HepG2 (cell line): ENCODE results near the gene MEX3D. TPM values are rescaled to one million over a fixed set of nuclear protein-coding genes. Genes with fewer than 3 reads are reported as not detected.

Source experiments
- CSRNP1 ChIP-seq: sonication (generic); formaldehyde crosslinking; IDR thresholded peaks from 2 replicates; pipeline ENCODE4 v1.8.1; 2023; ENCODE audit warnings: mild to moderate bottlenecking, missing genetic modification reagents
- DMAP1 ChIP-seq: IDR thresholded peaks from 2 replicates; pipeline ENCODE4 v1.6.1; 2016
- MEIS1 ChIP-seq: sonication (generic); formaldehyde crosslinking; IDR thresholded peaks from 2 replicates; pipeline ENCODE4 v1.9.0; 2021; ENCODE audit warnings: mild to moderate bottlenecking, missing genetic modification reagents, moderate library complexity, borderline replicate concordance
- POLR2A ChIP-seq, 2 experiments: IDR thresholded peaks; 2 replicates each; pipeline ENCODE4 v1.6.1; 2011; ENCODE audit warnings: low read depth in 2 of 2, low read length in 2 of 2, mild to moderate bottlenecking in 1 of 2, moderate library complexity in 1 of 2; ENCODE audit not compliant: insufficient read depth in 1 of 2
- TRAFD1 ChIP-seq: sonication (generic); formaldehyde crosslinking; IDR thresholded peaks from 2 replicates; pipeline ENCODE4 v1.5.1; 2020; ENCODE audit warnings: missing genetic modification reagents, mild to moderate bottlenecking, borderline replicate concordance
- ZFP90 ChIP-seq: sonication (generic); formaldehyde crosslinking; IDR thresholded peaks from 2 replicates; pipeline ENCODE4 v1.8.0; 2022; ENCODE audit warnings: missing genetic modification reagents, mild to moderate bottlenecking, inconsistent platforms, borderline replicate concordance
- ZFP91 ChIP-seq: sonication (generic); formaldehyde crosslinking; IDR thresholded peaks from 2 replicates; pipeline ENCODE4 v1.9.0; 2022; ENCODE audit warnings: missing genetic modification reagents, mild to moderate bottlenecking, borderline replicate concordance
- ZMYM2 ChIP-seq: sonication (generic); formaldehyde crosslinking; IDR thresholded peaks from 2 replicates; pipeline ENCODE4 v1.8.0; 2022; ENCODE audit warnings: mild to moderate bottlenecking, missing genetic modification reagents
- ZNF142 ChIP-seq: sonication (generic); formaldehyde crosslinking; IDR thresholded peaks from 2 replicates; pipeline ENCODE4 v1.4.0; 2020; ENCODE audit warnings: missing genetic modification reagents
- ZNF224 ChIP-seq: sonication (generic); formaldehyde crosslinking; IDR thresholded peaks from 2 replicates; pipeline ENCODE4 v1.5.0; 2020; ENCODE audit warnings: mild to moderate bottlenecking, missing genetic modification reagents
- ZNF382 ChIP-seq: sonication (generic); formaldehyde crosslinking; IDR thresholded peaks from 2 replicates; pipeline ENCODE4 v1.5.0; 2020; ENCODE audit warnings: missing genetic modification reagents, mild to moderate bottlenecking, borderline replicate concordance
- ZNF556 ChIP-seq: sonication (generic); formaldehyde crosslinking; IDR thresholded peaks from 2 replicates; pipeline ENCODE4 v1.4.0; 2020; ENCODE audit warnings: mild to moderate bottlenecking, missing genetic modification reagents, borderline replicate concordance
- ZNF580 ChIP-seq: IDR thresholded peaks from 2 replicates; pipeline ENCODE4 v1.6.1; 2016; ENCODE audit warnings: low read depth, borderline replicate concordance
- ZNF605 ChIP-seq: sonication (generic); formaldehyde crosslinking; IDR thresholded peaks from 2 replicates; pipeline ENCODE4 v1.8.0; 2022; ENCODE audit warnings: mild to moderate bottlenecking, missing genetic modification reagents
- polyA plus RNA-seq, 8 experiments: library from polyadenylated mRNA; depleted of rRNA in 3 of 8; stranded (reverse) in 7 of 8; unstranded in 1 of 8; fragments of >200 nt; fragmentation: Illumina TruSeq in 4 of 8; extraction: Trizol in 4 of 8; gene quantifications; 2 replicates each; pipeline versions ENCODE4 v1.2.1 to v1.2.3, GENCODE V29; 2011 to 2016; ENCODE audit warnings: low read depth in 4 of 8, missing spikeins in 1 of 8, mixed read lengths in 1 of 8; ENCODE audit not compliant: insufficient read depth in 1 of 8
- total RNA-seq, 5 experiments: library from RNA; depleted of rRNA; stranded (reverse); fragments of >200 nt; fragmentation: Illumina TruSeq; extraction: Trizol; gene quantifications; 2 replicates each; pipeline ENCODE4 v1.2.3, GENCODE V29; 2016; ENCODE audit warnings: low read depth in 1 of 5

Gene MEX3D
- total and polyA plus RNA-seq, 2 of the 13 experiments (the other 11 are each of a cell fraction or from before 2014, with no cell fraction given) = 3.6 to 17.1 TPM

- TF ChIP-seq MEIS1 (CRISPR knock-in tag) = no peak
- peak; percentile 11; the same call in 1 of the 2 replicates for TF ChIP-seq ZNF580 (CRISPR knock-in tag)
- no peak for TF ChIP-seq ZNF142 (CRISPR knock-in tag)
- no peak for TF ChIP-seq ZNF224
- TF ChIP-seq CSRNP1 (CRISPR knock-in tag) = 0 out of 2 replicates have a peak, but pooled peaks have one; percentile 14
- TF ChIP-seq ZNF605 = 0 out of 2 replicates have a peak, but pooled peaks have one; percentile 14
- no peak for TF ChIP-seq ZNF382 (CRISPR knock-in tag)
- peak; percentile 50; the same call in 1 of the 2 replicates for TF ChIP-seq TRAFD1 (CRISPR knock-in tag)
- TF ChIP-seq ZFP90 (CRISPR knock-in tag) = peak; percentile 9; the same call in 1 of the 2 replicates
- no peak for TF ChIP-seq ZNF556 (CRISPR knock-in tag)
- peak; percentile 19; the same call in 1 of the 2 replicates for TF ChIP-seq ZFP91 (CRISPR knock-in tag)
- 0 out of 2 replicates have a peak, but pooled peaks have one; percentile 1 for TF ChIP-seq DMAP1
- TF ChIP-seq ZMYM2 (CRISPR knock-in tag) = 0 out of 2 replicates have a peak, but pooled peaks have one; percentile 8
- TF ChIP-seq POLR2A (IDR thresholded peaks at IDR 0.05; ENCODE audit: insufficient read depth in 1 of 2, low read depth in 2 of 2, low read length in 2 of 2) = 0 out of 4 replicates have a peak, but pooled peaks of 1 of the 2 experiments have one; percentile 9
Observed at GRCh38 chr19:1591421-1592023, 23.4 kb upstream of the MEX3D start (continued).
